ENCODE measurements around the gene KIFC3.

Gene KIFC3

DNA sequence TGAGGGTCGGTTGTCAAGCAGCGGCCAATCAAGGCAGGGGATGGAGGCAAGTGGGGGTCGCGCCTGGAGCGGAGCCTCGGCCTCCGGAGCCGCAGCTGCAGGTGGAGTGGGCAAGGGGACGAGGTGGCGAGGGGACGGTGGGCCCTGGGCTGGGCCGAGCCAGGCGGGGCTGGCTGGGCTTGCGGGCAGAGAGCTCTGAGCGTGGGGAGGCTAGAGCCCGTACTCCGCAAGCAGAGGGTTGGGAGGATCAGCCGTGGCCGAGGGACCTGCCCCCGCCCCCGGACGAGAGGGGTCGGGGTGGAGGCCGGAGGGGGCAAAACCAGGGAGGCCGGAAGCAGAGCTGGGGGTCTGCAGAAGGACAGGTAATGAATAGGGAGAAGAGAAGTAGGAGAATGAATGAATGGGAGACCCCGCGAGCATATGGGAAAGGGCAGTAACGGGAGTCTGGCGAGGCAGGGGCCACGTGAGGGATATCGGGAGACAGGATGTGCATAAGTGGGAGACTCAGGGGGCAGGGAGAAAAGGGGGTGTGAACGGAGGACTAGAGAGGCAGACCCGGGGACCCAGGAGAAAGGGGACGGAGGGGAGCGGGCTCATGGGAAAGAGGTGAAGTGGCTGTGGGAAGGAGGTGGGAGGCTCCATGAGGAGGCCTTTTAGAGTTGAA is 66.4 kb downstream of the KIFC3 start, which contains the start of gene KATNB1 (continued):
- TF ChIP-seq, protein P1, sequence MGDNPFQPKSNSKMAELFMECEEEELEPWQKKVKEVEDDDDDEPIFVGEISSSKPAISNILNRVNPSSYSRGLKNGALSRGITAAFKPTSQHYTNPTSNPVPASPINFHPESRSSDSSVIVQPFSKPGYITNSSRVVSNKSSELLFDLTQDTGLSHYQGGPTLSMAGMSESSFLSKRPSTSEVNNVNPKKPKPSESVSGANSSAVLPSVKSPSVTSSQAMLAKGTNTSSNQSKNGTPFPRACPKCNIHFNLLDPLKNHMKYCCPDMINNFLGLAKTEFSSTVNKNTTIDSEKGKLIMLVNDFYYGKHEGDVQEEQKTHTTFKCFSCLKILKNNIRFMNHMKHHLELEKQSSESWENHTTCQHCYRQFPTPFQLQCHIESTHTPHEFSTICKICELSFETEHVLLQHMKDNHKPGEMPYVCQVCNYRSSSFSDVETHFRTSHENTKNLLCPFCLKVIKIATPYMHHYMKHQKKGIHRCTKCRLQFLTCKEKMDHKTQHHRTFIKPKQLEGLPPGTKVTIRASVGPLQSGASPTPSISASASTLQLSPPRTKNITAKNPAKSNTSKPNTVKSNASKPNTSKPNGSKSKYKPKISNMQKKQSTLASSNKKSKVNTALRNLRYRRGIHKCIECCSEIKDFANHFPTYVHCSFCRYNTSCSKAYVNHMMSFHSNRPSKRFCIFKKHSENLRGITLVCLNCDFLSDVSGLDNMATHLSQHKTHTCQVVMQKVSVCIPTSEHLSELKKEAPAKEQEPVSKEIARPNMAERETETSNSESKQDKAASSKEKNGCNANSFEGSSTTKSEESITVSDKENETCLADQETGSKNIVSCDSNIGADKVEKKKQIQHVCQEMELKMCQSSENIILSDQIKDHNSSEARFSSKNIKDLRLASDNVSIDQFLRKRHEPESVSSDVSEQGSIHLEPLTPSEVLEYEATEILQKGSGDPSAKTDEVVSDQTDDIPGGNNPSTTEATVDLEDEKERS (tag by site-specific recombination; IDR thresholded peaks at IDR 0.05): no peak
- no peak for TF ChIP-seq ZSCAN16 (tag by site-specific recombination; IDR thresholded peaks at IDR 0.05)
- TF ChIP-seq GLIS1 (tag by site-specific recombination; IDR thresholded peaks at IDR 0.05): peak; percentile 55
- no peak for TF ChIP-seq ZNF571 (tag by site-specific recombination; IDR thresholded peaks at IDR 0.05)
- no peak for TF ChIP-seq ZNF626 (tag by site-specific recombination; IDR thresholded peaks at IDR 0.05)
- TF ChIP-seq WT1 (tag by site-specific recombination; IDR thresholded peaks at IDR 0.05): no peak
- TF ChIP-seq ZNF514 (tag by site-specific recombination; IDR thresholded peaks at IDR 0.05): no peak
- no peak for TF ChIP-seq HOXD13 (CRISPR knock-in tag; IDR thresholded peaks at IDR 0.05; ENCODE audit: borderline replicate concordance)
- no peak for TF ChIP-seq TCF7L2 (IDR thresholded peaks at IDR 0.05; ENCODE audit: borderline replicate concordance, low read depth, low read length)
- TF ChIP-seq PRDM10 (tag by site-specific recombination; IDR thresholded peaks at IDR 0.05): no peak; the same call in 1 of the 2 replicates
- TF ChIP-seq, protein P2, sequence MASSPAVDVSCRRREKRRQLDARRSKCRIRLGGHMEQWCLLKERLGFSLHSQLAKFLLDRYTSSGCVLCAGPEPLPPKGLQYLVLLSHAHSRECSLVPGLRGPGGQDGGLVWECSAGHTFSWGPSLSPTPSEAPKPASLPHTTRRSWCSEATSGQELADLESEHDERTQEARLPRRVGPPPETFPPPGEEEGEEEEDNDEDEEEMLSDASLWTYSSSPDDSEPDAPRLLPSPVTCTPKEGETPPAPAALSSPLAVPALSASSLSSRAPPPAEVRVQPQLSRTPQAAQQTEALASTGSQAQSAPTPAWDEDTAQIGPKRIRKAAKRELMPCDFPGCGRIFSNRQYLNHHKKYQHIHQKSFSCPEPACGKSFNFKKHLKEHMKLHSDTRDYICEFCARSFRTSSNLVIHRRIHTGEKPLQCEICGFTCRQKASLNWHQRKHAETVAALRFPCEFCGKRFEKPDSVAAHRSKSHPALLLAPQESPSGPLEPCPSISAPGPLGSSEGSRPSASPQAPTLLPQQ (tag by site-specific recombination; IDR thresholded peaks at IDR 0.05): peak; percentile 77
- TF ChIP-seq HOXA7 (CRISPR knock-in tag; IDR thresholded peaks at IDR 0.05; ENCODE audit: borderline replicate concordance): no peak
- TF ChIP-seq ZBTB8A (tag by site-specific recombination; IDR thresholded peaks at IDR 0.05): no peak
- TF ChIP-seq ZBTB17 (tag by site-specific recombination; IDR thresholded peaks at IDR 0.05): no peak
- TF ChIP-seq ZNF488 (tag by site-specific recombination; IDR thresholded peaks at IDR 0.05): no peak
- no peak for TF ChIP-seq ZNF2 (tag by site-specific recombination; IDR thresholded peaks at IDR 0.05)
- TF ChIP-seq ZFP37 (tag by site-specific recombination; IDR thresholded peaks at IDR 0.05): no peak
- TF ChIP-seq ZNF561 (tag by site-specific recombination; IDR thresholded peaks at IDR 0.05; ENCODE audit: borderline replicate concordance): no peak
- TF ChIP-seq ZNF112 (tag by site-specific recombination; IDR thresholded peaks at IDR 0.05): no peak
- no peak for TF ChIP-seq ZNF366 (tag by site-specific recombination; conservative IDR thresholded peaks at IDR 0.05)
- TF ChIP-seq ZNF311 (tag by site-specific recombination; IDR thresholded peaks at IDR 0.05; ENCODE audit: borderline replicate concordance): no peak
- no peak for TF ChIP-seq YY2 (tag by site-specific recombination; IDR thresholded peaks at IDR 0.05)
- TF ChIP-seq HOXC10 (CRISPR knock-in tag; IDR thresholded peaks at IDR 0.05): no peak
- TF ChIP-seq ZNF596 (tag by site-specific recombination; IDR thresholded peaks at IDR 0.05): no peak
- TF ChIP-seq, protein P3, sequence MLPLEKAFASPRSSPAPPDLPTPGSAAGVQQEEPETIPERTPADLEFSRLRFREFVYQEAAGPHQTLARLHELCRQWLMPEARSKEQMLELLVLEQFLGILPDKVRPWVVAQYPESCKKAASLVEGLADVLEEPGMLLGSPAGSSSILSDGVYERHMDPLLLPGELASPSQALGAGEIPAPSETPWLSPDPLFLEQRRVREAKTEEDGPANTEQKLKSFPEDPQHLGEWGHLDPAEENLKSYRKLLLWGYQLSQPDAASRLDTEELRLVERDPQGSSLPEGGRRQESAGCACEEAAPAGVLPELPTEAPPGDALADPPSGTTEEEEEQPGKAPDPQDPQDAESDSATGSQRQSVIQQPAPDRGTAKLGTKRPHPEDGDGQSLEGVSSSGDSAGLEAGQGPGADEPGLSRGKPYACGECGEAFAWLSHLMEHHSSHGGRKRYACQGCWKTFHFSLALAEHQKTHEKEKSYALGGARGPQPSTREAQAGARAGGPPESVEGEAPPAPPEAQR (tag by site-specific recombination; IDR thresholded peaks at IDR 0.05): no peak
- TF ChIP-seq ZNF843 (tag by site-specific recombination; IDR thresholded peaks at IDR 0.05): 0 out of 2 replicates have a peak, but pooled peaks have one; percentile 41
- no peak for TF ChIP-seq ZNF266 (tag by site-specific recombination; IDR thresholded peaks at IDR 0.05; ENCODE audit: low read depth)
- 0 out of 2 replicates have a peak, but pooled peaks have one; percentile 11 for TF ChIP-seq ZNF211 (tag by site-specific recombination; IDR thresholded peaks at IDR 0.05; ENCODE audit: low read depth)
- TF ChIP-seq ZNF529 (tag by site-specific recombination; IDR thresholded peaks at IDR 0.05; ENCODE audit: insufficient replicate concordance): no peak
- TF ChIP-seq ZFHX2 (tag by site-specific recombination; conservative IDR thresholded peaks at IDR 0.05): peak; percentile 74
- TF ChIP-seq TRIM28 (IDR thresholded peaks at IDR 0.05; ENCODE audit: borderline replicate concordance, low read length): no peak
- no peak for TF ChIP-seq ZNF174 (tag by site-specific recombination; IDR thresholded peaks at IDR 0.05)
